HepG2 (cell line): Measurements from ENCODE around the gene GDPD1. TPM values are rescaled to one million over a fixed set of nuclear protein-coding genes. Genes with fewer than 3 reads are reported as not detected.

Experiments used
- HNF1B ChIP-seq: sonication (generic); formaldehyde crosslinking; IDR thresholded peaks from 2 replicates; pipeline ENCODE4 v1.5.1; 2020; ENCODE audit warnings: mild to moderate bottlenecking, moderate library complexity, missing genetic modification reagents
- PAX8 ChIP-seq: sonication (generic); formaldehyde crosslinking; IDR thresholded peaks from 2 replicates; pipeline ENCODE4 v1.8.0; 2022; ENCODE audit warnings: mild to moderate bottlenecking, missing genetic modification reagents, borderline replicate concordance
- PCBP2 ChIP-seq: fragments of 200-400 bp; formaldehyde crosslinking; optimal IDR thresholded peaks from 2 replicates; pipeline ENCODE3; 2018; ENCODE audit warnings: low read length, low read depth; ENCODE audit not compliant: poor library complexity, severe bottlenecking
- PREB ChIP-seq: sonication (generic); formaldehyde crosslinking; IDR thresholded peaks from 2 replicates; pipeline ENCODE4 v1.4.0; 2020; ENCODE audit warnings: missing genetic modification reagents
- SMAD1 ChIP-seq: sonication (generic); formaldehyde crosslinking; IDR thresholded peaks from 2 replicates; pipeline ENCODE4 v1.4.0; 2020; ENCODE audit warnings: missing genetic modification reagents, low read depth, mild to moderate bottlenecking, borderline replicate concordance
- SP1 ChIP-seq, 2 experiments: fragments of 450-650 bp in 1 of 2; sonication (generic) in 1 of 2; formaldehyde crosslinking in 1 of 2; IDR thresholded peaks; 2 replicates each; pipeline versions ENCODE4 v1.4.0 to v1.6.1; 2016 to 2020; ENCODE audit warnings: missing genetic modification reagents in 1 of 2
- ZNF318 ChIP-seq: sonication (generic); formaldehyde crosslinking; IDR thresholded peaks from 2 replicates; pipeline ENCODE4 v1.4.0; 2020; ENCODE audit warnings: mild to moderate bottlenecking, missing genetic modification reagents
- ZNF329 ChIP-seq: sonication (generic); formaldehyde crosslinking; IDR thresholded peaks from 2 replicates; pipeline ENCODE4 v1.9.0; 2021; ENCODE audit warnings: low read depth, mild to moderate bottlenecking, missing genetic modification reagents
- ZNF367 ChIP-seq: sonication (generic); formaldehyde crosslinking; IDR thresholded peaks from 2 replicates; pipeline ENCODE4 v1.4.0; 2020; ENCODE audit warnings: missing genetic modification reagents, borderline replicate concordance
- ZNF513 ChIP-seq: sonication (generic); formaldehyde crosslinking; conservative IDR thresholded peaks from 2 replicates; pipeline ENCODE4 v1.5.0; 2020; ENCODE audit warnings: missing genetic modification reagents
- ZNF543 ChIP-seq: sonication (generic); formaldehyde crosslinking; IDR thresholded peaks from 2 replicates; pipeline ENCODE4 v1.4.0; 2020; ENCODE audit warnings: mild to moderate bottlenecking, missing genetic modification reagents
- ZNF558 ChIP-seq: sonication (generic); formaldehyde crosslinking; IDR thresholded peaks from 2 replicates; pipeline ENCODE4 v1.9.0; 2022; ENCODE audit warnings: mild to moderate bottlenecking, missing genetic modification reagents, borderline replicate concordance
- ZNF564 ChIP-seq: sonication (generic); formaldehyde crosslinking; IDR thresholded peaks from 2 replicates; pipeline ENCODE4 v1.8.1; 2023; ENCODE audit warnings: mild to moderate bottlenecking, missing genetic modification reagents
- ZNF737 ChIP-seq: sonication (generic); formaldehyde crosslinking; IDR thresholded peaks from 2 replicates; pipeline ENCODE4 v1.5.0; 2020; ENCODE audit warnings: missing genetic modification reagents, mild to moderate bottlenecking, borderline replicate concordance
- polyA plus RNA-seq, 8 experiments: library from polyadenylated mRNA; depleted of rRNA in 3 of 8; stranded (reverse) in 7 of 8; unstranded in 1 of 8; fragments of >200 nt; fragmentation: Illumina TruSeq in 4 of 8; extraction: Trizol in 4 of 8; gene quantifications; 2 replicates each; pipeline versions ENCODE4 v1.2.1 to v1.2.3, GENCODE V29; 2011 to 2016; ENCODE audit warnings: low read depth in 4 of 8, missing spikeins in 1 of 8, mixed read lengths in 1 of 8; ENCODE audit not compliant: insufficient read depth in 1 of 8
- total RNA-seq, 5 experiments: library from RNA; depleted of rRNA; stranded (reverse); fragments of >200 nt; fragmentation: Illumina TruSeq; extraction: Trizol; gene quantifications; 2 replicates each; pipeline ENCODE4 v1.2.3, GENCODE V29; 2016; ENCODE audit warnings: low read depth in 1 of 5

The GDPD1 gene
- total and polyA plus RNA-seq, 2 of the 13 experiments (the other 11 are each of a cell fraction or from before 2014, with no cell fraction given), result 6.0 to 7.7 TPM

GRCh38 chr17:59220328-59221158 lies at the start of gene GDPD1 (continued):
- peak; percentile 87; the same call in 1 of the 2 replicates for TF ChIP-seq ZNF543 (CRISPR knock-in tag)
- TF ChIP-seq ZNF564, result peak; percentile 60; the same call in 1 of the 2 replicates
- no peak; the same call in 1 of the 2 replicates for TF ChIP-seq ZNF558 (CRISPR knock-in tag)
- no peak for TF ChIP-seq ZNF513
- TF ChIP-seq ZNF367 (CRISPR knock-in tag), result no peak
- TF ChIP-seq HNF1B, result peak; percentile 10; the same call in 1 of the 2 replicates
- no peak for TF ChIP-seq SP1 (IDR thresholded peaks at IDR 0.05)
- no peak for TF ChIP-seq SP1 (CRISPR knock-in tag; IDR thresholded peaks at IDR 0.05)
- TF ChIP-seq PAX8 (CRISPR knock-in tag), result no peak
- peak; percentile 69; the same call in 1 of the 2 replicates for TF ChIP-seq SMAD1
- no peak for TF ChIP-seq PCBP2
- no peak for TF ChIP-seq PREB (CRISPR knock-in tag)
- no peak for TF ChIP-seq ZNF318 (CRISPR knock-in tag)
- no peak for TF ChIP-seq ZNF737 (CRISPR knock-in tag)
- no peak; the same call in 1 of the 2 replicates for TF ChIP-seq ZNF329 (CRISPR knock-in tag)
